Measurements from ENCODE around the gene PKNOX2. TPM values are rescaled to one million over a fixed set of nuclear protein-coding genes. Genes with fewer than 3 reads are reported as not detected.

PKNOX2 gene, protein sequence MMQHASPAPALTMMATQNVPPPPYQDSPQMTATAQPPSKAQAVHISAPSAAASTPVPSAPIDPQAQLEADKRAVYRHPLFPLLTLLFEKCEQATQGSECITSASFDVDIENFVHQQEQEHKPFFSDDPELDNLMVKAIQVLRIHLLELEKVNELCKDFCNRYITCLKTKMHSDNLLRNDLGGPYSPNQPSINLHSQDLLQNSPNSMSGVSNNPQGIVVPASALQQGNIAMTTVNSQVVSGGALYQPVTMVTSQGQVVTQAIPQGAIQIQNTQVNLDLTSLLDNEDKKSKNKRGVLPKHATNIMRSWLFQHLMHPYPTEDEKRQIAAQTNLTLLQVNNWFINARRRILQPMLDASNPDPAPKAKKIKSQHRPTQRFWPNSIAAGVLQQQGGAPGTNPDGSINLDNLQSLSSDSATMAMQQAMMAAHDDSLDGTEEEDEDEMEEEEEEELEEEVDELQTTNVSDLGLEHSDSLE
- not detected for polyA plus RNA-seq (2012; ENCODE audit: missing spikeins)

DNA sequence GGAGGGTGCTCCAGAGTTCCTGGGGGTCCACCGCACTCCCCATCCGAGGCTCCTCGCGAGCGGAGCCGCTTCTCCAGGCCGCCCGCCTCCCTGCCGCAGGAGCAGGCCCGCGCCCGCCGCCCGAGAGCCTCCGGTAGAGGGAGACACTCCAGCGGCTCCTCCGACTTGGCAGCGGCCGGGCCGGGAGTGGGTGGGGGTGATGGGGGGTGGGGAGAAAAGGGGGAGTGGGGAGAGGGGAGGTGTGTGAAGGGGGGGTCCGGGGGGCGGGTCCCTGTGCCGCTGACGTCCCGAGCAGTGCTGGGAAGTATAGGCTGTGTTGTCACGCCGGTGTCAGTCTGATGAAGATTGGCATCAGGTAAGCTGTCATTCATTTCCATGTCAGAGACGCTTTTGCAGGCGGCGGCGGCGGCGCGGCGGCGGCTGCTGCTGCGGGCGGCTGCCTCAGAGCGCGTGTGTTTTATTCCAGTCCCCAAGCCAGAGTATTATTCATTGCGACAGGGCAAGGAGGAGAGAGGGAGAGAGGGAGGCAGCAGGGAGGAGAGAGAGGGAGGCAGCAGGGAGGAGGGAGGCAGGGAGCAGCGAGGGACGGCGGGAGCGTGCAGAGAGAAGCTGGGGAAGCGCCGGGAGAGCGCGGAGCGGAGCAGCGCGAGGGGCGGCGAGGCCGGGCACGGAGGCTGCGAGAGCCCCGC, at the start of gene PKNOX2:
Gene PKNOX2 (plus strand): TSS at position 330 of the 689 bp plus-strand sequence. CDS start 186,555 bp downstream, outside the sequence.
- DNase-seq (ENCODE audit: insufficient read length): peak; percentile 56
- no peak for TF ChIP-seq POLR2A (IDR thresholded peaks at IDR 0.05; ENCODE audit: low read depth, low read length)
- TF ChIP-seq POLR2AphosphoS5 (IDR thresholded peaks at IDR 0.05; ENCODE audit: low read depth, low read length): no peak
- no peak for TF ChIP-seq TAF1 (IDR thresholded peaks at IDR 0.05; ENCODE audit: borderline replicate concordance, low read depth, low read length)
- peak; percentile 87 for FAIRE-seq

DNA sequence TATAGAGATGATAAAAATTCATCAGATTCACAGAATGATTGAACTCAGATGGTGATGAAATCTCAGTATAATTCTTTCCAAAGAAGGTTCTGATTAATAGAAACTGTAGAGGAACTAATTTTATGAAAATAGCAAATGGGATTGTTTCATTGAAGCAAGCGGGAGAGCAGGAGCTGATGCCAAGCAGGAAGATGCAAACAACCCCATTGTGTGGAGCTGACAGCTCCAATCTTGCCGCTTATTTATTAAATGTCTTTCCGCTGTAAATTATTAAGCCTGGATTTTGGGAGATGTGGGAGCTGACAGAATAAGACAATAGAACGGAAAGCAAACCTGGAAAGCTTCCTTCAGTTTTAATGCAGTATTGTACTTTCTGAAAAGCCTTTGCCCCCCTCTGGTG, 47.1 kb upstream of the PKNOX2 start:
- TF ChIP-seq POLR2AphosphoS5 (IDR thresholded peaks at IDR 0.05; ENCODE audit: low read depth, low read length) (no peak), TAF1 (IDR thresholded peaks at IDR 0.05; ENCODE audit: borderline replicate concordance, low read depth, low read length) (no peak), POLR2A (IDR thresholded peaks at IDR 0.05; ENCODE audit: low read depth, low read length) (no peak)
- DNase-seq (ENCODE audit: insufficient read length) (no peak), FAIRE-seq (no peak)

DNA sequence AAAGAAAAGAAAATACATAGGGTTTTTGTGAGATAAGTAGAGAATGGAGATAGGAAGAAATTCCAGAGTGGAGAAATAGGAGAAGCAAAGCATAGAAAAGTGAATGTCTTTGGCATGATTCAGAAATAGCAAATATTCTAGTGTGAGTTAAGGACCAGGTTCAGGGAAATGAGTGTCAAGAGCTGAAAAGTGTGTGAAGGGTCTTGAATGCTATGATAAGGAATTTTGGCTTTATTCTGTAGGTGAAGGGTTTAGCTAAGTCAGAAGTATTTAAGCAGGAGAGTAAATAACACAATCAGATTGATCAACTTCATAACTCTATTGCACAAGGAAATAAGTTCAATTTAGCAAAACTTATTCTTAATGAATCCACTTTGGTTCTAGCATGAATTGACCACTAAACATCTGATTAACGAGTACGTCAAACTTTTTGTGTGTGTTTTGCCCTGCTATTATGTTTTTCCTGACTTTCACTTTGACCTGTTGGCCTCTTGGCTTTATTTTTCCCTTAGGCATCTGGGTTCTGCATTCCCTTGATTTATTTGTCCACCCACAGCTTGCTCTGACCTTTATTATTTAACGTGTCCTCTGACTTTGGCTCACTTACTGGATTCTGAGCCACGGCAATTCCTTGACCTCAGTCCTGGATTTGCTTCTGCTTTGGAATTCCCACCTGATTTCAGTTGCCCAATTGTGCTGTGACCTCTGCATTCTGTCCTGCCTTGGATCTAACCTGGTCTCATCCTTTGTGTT, 41.2 kb upstream of the PKNOX2 start:
- no peak for DNase-seq (ENCODE audit: insufficient read length)

DNA sequence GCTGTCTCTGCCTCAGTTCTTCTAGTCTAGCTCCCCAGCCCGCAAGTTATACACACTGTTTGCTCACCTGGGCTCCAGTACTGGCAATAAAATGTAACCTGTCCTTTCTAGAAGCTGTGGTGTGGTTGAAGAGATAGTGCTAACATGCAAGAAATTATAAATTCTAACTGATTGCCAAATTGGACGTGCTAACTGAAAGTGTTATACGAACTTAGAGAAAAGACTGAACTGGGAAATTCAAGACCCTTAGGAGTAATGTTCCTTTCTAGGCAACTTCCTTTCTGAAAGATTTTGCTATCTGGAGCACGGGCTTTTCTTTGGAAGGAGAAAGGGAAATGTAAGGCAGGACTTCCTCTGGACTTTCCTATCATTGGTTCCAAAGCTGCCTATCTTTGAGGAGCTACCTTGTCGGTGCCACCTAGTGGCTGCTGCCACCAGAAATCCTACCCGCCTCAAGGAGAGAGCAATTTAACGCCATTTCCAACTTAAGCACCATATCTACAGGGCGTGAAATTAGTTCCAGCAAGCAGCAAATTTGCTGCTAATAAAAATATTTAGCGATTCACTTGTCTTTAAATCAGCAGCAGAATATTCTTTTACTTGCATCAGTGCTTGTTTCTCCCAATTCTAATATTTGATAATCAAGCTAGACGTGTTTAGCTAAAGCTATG, 40.5 kb upstream of the PKNOX2 start:
- no peak for TF ChIP-seq POLR2AphosphoS5 (IDR thresholded peaks at IDR 0.05; ENCODE audit: low read depth, low read length)
- no peak for TF ChIP-seq POLR2A (IDR thresholded peaks at IDR 0.05; ENCODE audit: low read depth, low read length)
- no peak for TF ChIP-seq TAF1 (IDR thresholded peaks at IDR 0.05; ENCODE audit: borderline replicate concordance, low read depth, low read length)
- DNase-seq (ENCODE audit: insufficient read length) (peak; percentile 19), FAIRE-seq (peak; percentile 93)

More for the DNA sequence above, 41.2 kb upstream of the PKNOX2 start:
- FAIRE-seq: peak; percentile 63
- TF ChIP-seq TAF1 (IDR thresholded peaks at IDR 0.05; ENCODE audit: borderline replicate concordance, low read depth, low read length): no peak

DNA sequence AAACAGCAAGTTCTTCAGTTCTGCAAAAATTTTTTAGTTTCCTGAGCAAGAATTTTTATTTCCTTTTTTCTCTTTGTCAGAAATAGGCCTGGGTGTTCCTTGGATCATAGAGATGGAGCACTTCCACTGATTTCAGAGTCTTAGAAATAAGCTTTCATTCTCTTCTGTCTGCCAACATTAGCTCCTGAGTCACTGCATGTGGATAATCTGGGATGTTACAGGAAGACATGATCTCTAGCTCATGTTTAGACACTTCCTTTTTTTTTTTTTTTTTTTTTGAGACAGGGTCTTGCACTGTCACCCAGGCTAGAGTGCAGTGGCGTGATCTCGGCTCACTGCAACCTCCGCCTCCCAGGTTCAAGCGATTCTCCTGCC, 39.9 kb upstream of the PKNOX2 start:
- FAIRE-seq (no peak), DNase-seq (ENCODE audit: insufficient read length) (no peak)
- TF ChIP-seq POLR2A (IDR thresholded peaks at IDR 0.05; ENCODE audit: low read depth, low read length): no peak
- no peak for TF ChIP-seq POLR2AphosphoS5 (IDR thresholded peaks at IDR 0.05; ENCODE audit: low read depth, low read length)
- no peak for TF ChIP-seq TAF1 (IDR thresholded peaks at IDR 0.05; ENCODE audit: borderline replicate concordance, low read depth, low read length)

DNA sequence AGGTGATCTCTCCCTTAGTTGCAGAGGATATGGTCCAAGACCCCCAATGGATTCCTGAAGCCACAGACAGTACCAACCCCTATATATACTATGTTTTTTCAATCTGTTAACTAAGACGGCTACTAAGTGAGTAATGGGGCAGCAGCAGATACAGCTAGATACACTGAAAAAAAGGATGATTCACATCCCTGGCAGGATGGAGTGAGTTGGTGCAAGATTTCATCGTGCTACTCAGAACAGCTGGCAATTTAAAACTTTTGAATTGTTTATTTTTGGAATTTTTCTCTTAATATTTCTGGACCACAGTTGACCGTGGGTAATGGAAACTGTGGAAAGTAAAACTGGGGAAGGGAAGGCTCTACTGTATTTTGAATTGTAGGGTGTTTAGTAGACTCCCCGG, 36.1 kb upstream of the PKNOX2 start:
- DNase-seq (ENCODE audit: insufficient read length) (no peak), FAIRE-seq (no peak)
- TF ChIP-seq POLR2A (IDR thresholded peaks at IDR 0.05; ENCODE audit: low read depth, low read length) (no peak), POLR2AphosphoS5 (IDR thresholded peaks at IDR 0.05; ENCODE audit: low read depth, low read length) (no peak), TAF1 (IDR thresholded peaks at IDR 0.05; ENCODE audit: borderline replicate concordance, low read depth, low read length) (no peak)

DNA sequence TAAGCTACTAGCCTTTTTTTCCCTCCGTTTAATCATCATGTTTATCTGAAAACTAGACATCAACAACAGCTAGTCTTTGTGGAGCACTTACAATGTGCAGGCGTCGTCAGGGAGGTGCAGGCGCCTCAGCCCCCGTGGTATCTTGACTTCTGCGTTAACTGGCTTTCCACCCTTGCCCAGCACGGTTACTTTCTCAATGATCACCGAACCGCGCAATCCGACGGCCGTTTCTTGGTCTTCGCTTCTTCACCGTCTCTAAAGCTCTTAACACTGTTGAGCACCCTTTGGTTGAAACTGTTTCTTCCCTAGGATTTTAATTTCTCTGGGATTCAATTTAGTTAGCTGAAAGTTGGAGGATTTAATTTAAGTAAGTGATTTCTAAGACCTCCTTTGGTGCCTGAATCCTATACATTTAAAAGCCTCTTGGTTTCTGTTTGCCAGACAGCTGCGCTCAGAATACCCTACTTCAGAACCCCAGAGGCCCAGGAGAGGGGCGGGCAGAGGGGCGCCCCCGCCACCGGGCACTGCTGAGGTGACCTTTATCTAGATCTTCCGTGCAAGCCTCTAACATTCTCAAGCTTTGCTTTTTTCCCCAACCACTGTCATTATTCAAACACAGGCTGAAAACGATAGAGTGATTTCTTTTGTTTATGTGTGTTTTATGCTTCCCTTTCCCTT, 35.1 kb upstream of the PKNOX2 start:
- no peak for TF ChIP-seq POLR2AphosphoS5 (IDR thresholded peaks at IDR 0.05; ENCODE audit: low read depth, low read length)
- TF ChIP-seq POLR2A (IDR thresholded peaks at IDR 0.05; ENCODE audit: low read depth, low read length): no peak
- no peak for TF ChIP-seq TAF1 (IDR thresholded peaks at IDR 0.05; ENCODE audit: borderline replicate concordance, low read depth, low read length)
- FAIRE-seq: no peak
- no peak for DNase-seq (ENCODE audit: insufficient read length)

DNA sequence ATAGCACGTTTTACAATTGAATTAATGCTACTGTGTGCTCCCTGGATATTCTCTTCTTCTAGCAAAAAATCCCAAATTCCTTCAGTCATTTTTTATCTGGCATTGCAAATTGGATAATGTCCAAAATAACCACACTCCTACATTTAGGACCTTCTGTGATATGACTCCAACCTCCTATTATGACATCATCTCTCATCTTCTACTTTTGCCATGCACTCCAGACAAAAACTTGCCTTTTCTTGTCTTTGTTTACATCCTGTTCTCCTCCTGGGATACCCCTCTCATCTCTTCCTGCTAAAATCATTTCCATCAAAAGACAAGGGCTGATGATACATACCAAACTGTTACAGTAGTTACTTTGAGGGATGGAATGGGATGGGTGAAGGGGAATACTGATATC, 32.5 kb upstream of the PKNOX2 start:
- DNase-seq (ENCODE audit: insufficient read length): no peak
- no peak for FAIRE-seq
- TF ChIP-seq POLR2A (IDR thresholded peaks at IDR 0.05; ENCODE audit: low read depth, low read length) (no peak), TAF1 (IDR thresholded peaks at IDR 0.05; ENCODE audit: borderline replicate concordance, low read depth, low read length) (no peak), POLR2AphosphoS5 (IDR thresholded peaks at IDR 0.05; ENCODE audit: low read depth, low read length) (no peak)

DNA sequence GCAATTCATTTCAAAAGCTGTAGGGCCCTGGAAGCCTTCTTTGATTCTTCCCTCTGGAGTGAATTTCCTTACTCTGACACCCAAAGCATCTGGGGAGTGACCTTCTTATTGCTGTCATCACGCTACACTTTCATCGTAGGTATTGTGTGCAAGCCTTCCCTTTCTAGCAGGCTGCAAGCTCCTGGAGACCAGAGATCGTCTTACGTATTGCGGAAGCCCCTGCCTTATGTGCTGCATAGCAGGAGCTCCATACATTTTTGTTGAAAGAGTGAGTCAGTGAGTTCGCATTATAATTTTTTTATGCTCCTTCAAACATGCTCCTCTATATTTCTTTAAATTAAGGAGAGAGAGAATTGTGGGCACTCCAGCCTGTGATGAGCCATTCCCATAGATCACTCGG, 32.0 kb upstream of the PKNOX2 start:
- no peak for TF ChIP-seq POLR2AphosphoS5 (IDR thresholded peaks at IDR 0.05; ENCODE audit: low read depth, low read length)
- FAIRE-seq (no peak), DNase-seq (ENCODE audit: insufficient read length) (no peak)

DNA sequence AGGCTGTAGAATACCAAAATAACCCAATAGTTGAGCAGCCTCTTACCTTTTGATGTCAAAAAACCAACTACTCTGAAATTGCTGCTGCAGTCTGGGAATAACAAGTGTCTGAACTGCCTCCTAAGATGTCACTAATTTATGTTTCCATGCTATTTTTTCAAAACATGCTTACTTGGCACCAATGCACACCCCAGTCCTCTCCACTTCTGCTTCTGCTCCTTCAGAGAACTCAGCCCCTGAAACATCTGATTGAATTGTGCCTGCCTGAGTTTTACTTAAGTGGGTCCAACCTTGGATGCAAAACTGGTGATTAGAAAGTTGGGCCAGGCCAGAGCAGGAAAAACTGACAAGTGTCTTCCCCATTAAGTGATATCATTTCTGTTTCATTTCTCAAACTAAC, 28.6 kb upstream of the PKNOX2 start:
- DNase-seq (ENCODE audit: insufficient read length) (no peak), FAIRE-seq (no peak)
- TF ChIP-seq POLR2A (IDR thresholded peaks at IDR 0.05; ENCODE audit: low read depth, low read length) (no peak), POLR2AphosphoS5 (IDR thresholded peaks at IDR 0.05; ENCODE audit: low read depth, low read length) (no peak), TAF1 (IDR thresholded peaks at IDR 0.05; ENCODE audit: borderline replicate concordance, low read depth, low read length) (no peak)

Data from GM12892 (cell line).